NCI-H2227 (cell line): ENCODE data around the gene INF2.

Experiments used
- DNase-seq: peaks from one replicate; lab custom pipeline; 2025; ENCODE audit not compliant: unreplicated experiment; lab: John Stamatoyannopoulos, UW

INF2 gene

DNA sequence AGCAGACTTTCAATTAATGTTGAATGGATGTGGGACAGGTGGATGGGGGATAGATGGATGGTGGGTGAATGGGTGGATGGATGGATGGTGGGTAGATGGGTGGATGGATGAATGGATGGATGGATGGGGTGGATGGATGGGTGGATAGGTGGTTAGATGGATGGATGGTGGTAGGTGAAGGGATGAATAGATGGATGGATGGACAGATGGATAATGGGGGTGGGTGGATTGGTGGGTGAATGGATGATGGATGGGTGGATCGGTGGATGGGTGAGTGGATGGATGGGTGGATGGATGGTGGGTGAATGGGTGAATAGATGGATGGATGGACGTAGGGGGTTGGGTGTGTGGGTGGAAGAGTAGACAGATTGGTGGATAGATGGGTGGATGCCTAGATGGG lies 14.0 kb upstream of the INF2 start:
- DNase-seq: no peak

DNA sequence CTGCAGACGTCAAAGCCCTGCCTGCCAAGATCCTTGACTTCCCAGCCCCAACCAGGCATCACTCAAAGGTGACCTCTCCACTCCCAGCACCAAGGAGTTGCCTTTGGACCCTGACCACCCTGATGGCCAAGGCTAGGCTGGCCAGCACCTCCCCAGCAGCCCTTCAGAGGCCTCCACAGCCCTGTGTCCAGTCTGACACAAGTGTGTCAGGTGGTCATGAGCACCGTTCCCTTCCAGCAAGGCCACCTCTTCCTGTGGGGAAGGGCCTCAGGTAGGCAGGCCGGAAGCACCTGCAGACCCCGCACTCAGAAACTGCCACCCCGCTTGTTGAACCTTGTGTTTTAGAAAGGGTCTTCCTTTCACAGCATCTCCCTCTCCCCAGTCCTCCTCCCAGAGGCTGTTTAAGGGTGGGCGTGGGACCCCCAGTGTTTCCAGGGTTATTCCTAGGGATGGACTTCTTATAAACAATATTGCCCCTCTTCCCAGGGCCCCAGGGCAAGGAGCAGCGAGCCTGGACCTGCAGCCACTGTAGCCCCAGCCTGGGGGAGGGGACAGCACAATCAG lies 13.2 kb upstream of the INF2 start:
- DNase-seq: no peak

DNA sequence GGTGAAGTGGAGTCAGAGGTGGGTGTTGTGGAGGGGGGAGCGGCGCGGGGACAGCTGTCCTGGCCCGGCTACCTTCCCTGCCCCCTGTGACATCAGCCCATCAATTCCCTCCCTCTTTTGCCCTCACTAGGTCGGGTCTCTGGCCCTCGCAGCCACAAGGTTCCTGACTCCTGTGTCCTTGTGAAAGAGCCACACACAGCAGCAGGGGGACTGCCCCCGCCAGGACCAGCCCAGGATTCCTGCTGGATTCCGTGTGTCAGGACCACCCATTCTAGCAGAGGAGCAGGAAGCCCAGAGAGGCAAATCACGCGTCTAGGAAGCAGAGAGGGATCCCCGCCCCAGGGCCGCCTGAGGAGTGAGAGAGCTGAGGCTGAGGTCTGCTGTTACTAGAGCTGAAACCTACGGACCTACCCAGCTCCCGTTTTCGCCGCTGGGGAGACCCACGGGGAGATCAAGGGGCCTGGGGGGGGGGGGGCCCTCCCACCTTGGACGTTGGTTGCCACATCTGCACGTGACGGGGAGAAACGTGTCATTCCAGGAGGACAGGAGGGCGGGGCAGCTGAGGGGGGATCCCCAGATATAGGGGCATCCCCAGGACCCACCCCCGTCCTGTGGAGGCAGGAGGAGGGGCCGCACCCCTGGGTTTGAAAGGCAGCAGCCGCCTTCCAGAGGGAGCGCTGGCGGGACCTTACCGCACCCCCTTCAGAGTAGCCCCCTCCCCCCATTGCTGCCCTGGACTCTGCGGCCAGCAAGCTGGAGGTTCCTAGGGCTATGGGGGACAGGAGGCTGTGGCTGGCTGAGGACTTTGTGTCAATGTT lies 12.5 kb upstream of the INF2 start:
- no peak for DNase-seq

DNA sequence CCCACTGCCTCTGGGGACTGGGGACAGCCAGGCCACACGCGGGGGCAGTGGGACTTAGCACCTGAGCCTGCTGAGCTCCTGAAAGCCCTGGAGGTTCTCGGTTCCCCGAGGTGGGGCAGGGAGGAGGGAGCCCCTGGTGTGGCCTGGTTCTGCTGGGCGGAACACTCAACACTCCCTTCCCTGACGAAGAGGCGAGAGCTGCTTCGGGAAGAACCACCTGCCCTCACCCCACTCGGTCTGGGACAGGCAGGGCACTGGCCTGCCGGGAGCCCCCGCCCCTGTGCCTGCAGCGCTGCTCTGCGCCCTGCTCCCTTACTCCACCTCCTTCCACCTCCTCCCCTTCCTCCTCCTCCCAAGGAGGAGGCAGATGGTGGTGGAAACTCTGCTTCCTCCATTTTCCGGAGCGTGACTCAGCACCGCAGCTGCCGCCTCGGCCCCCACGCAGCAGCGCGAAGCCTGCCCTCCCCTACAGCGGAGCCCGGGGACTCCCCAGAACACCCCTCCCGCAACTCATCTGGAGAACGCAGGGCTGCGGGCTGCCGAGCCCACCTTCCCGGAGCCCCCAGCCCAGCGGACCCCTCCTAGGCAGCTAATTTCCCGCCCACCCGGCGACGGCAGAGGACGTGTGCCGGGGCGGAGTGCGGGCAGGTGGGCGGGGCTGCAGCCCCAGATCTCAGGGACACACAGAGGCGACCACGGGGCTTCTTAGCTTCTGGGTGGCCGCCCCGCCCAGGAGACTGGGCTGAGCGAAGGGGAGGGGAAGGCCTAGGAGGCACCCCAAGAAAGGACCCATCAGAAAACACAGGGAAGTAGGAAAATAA lies 11.7 kb upstream of the INF2 start:
- no peak for DNase-seq

GRCh38 chr14:104678346-104678745 lies 11.1 kb upstream of the INF2 start:
- DNase-seq: no peak

DNA sequence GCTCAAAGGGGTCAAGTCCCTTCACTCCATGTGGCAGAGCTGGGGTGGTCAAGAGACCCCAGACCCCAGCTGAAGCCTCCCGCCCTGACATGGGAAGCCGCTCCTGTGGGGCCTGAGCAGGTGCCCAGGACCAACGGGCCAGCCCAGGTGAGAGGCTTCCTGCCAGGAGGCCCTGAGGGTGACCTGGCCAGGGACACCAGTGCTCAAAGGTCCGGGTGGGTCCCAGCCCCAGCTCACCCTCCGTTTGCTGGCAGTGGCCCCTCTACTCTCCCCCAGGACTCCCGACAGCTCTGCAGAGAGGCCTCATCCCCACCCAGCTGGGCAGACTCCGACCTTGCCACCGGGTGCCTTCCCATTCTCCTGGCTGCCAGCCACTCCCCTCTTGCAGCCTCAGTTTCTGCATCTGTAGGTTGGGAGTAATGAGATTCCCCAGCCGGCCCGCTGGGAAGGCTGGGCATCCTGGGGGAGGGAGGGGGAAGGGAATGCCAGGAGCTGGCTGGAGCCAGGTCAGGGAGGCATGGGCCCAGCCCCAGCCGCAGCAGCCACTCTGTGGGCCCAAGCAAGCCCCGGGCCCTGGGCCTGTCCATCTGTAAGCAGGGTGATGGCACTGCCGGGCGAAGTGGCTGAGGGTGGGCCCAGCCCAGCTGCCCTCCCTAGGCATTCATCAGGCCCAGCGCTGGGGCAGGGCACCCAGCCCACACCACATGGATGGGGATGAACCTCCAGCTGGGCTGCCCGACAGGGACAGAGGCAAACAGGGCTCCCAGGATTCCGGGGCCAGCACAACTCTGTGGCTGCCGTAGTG lies 10.3 kb upstream of the INF2 start:
- no peak for DNase-seq

- no peak for DNase-seq
Observed at GRCh38 chr14:104680056-104680805, 9.2 kb upstream of the INF2 start.

- no peak for DNase-seq
Observed at GRCh38 chr14:104680806-104681688, 8.4 kb upstream of the INF2 start.

GRCh38 chr14:104681689-104682074 lies 7.7 kb upstream of the INF2 start:
- DNase-seq: no peak

DNA sequence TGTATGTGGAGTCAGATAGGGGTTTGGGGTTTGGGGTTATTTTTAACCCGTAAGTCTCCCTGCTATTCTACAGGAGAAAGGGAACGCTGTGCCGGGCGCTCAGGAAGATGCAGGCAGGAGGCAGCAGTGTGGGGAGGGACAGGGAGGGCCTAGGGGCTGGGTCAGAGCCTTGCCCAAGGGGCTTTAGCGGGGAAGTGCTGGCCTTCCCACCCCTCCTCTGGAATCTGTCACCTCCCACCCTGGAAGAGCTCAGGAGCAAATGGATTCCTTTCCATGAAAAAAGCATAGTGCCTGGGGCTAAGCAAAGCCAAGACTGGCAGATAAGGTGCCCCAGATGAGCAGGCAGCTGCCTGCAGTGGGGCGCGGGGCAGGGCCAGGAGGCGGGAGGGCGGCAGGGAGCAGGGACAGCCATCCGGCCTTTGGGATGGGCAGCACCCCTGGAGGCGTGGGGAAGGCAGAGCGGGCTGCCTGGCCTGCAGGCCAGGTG lies 7.3 kb upstream of the INF2 start:
- DNase-seq: no peak

- no peak for DNase-seq
Observed at GRCh38 chr14:104683653-104684448, 5.6 kb upstream of the INF2 start.

DNA sequence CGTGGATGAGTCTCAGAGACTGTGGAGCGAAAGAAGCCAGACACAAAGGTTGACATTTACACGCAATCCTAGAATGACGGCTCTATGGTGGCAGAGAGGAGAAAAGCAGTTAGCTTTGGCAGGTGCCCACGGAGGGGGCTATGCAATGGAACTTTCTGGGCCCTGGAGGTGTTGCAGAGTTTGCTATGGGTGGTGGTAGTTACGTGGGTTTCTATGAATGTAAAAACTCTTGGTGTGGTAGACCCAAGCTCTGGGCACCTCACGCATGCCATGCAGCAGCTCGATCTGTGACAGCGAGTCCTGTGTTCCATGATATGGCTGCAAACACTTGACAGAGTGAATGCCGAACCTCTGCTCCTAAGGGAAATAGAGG lies 5.0 kb upstream of the INF2 start:
- no peak for DNase-seq

- no peak for DNase-seq
Observed at GRCh38 chr14:104685216-104685997, 4.0 kb upstream of the INF2 start.

GRCh38 chr14:104685998-104686610 lies 3.3 kb upstream of the INF2 start:
- no peak for DNase-seq

GRCh38 chr14:104686624-104687517 lies 2.5 kb upstream of the INF2 start:
- no peak for DNase-seq
